Measurements from ENCODE around the gene ZSCAN29. TPM values are rescaled to one million over a fixed set of nuclear protein-coding genes. Genes with fewer than 3 reads are reported as not detected.

The ZSCAN29 gene
- total and polyA plus RNA-seq, 2 of the 13 experiments (the other 11 are each of a cell fraction or from before 2014, with no cell fraction given): 8.3 to 27.4 TPM

GRCh38 chr15:43329960-43330779, 40.7 kb downstream of the ZSCAN29 start, which contains the start of gene LCMT2 (continued):
- TF ChIP-seq AHDC1 (CRISPR knock-in tag; IDR thresholded peaks at IDR 0.05; ENCODE audit: borderline replicate concordance): no peak
- TF ChIP-seq ZNF407 (CRISPR knock-in tag; IDR thresholded peaks at IDR 0.05; ENCODE audit: not compliant biosample characterization): no peak
- no peak for TF ChIP-seq ZNF572 (CRISPR knock-in tag; IDR thresholded peaks at IDR 0.05)
- TF ChIP-seq, protein P1, sequence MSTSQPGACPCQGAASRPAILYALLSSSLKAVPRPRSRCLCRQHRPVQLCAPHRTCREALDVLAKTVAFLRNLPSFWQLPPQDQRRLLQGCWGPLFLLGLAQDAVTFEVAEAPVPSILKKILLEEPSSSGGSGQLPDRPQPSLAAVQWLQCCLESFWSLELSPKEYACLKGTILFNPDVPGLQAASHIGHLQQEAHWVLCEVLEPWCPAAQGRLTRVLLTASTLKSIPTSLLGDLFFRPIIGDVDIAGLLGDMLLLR (CRISPR knock-in tag; IDR thresholded peaks at IDR 0.05): peak; percentile 83
- TF ChIP-seq ATM (IDR thresholded peaks at IDR 0.05; ENCODE audit: borderline replicate concordance): no peak
- TF ChIP-seq ATF7 (IDR thresholded peaks at IDR 0.05): no peak
- no peak for TF ChIP-seq ATF7 (CRISPR knock-in tag; IDR thresholded peaks at IDR 0.05)
- TF ChIP-seq, protein P2, sequence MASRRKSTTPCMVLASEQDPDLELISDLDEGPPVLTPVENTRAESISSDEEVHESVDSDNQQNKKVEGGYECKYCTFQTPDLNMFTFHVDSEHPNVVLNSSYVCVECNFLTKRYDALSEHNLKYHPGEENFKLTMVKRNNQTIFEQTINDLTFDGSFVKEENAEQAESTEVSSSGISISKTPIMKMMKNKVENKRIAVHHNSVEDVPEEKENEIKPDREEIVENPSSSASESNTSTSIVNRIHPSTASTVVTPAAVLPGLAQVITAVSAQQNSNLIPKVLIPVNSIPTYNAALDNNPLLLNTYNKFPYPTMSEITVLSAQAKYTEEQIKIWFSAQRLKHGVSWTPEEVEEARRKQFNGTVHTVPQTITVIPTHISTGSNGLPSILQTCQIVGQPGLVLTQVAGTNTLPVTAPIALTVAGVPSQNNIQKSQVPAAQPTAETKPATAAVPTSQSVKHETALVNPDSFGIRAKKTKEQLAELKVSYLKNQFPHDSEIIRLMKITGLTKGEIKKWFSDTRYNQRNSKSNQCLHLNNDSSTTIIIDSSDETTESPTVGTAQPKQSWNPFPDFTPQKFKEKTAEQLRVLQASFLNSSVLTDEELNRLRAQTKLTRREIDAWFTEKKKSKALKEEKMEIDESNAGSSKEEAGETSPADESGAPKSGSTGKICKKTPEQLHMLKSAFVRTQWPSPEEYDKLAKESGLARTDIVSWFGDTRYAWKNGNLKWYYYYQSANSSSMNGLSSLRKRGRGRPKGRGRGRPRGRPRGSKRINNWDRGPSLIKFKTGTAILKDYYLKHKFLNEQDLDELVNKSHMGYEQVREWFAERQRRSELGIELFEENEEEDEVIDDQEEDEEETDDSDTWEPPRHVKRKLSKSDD (CRISPR knock-in tag; IDR thresholded peaks at IDR 0.05; ENCODE audit: low read depth): no peak
- 0 out of 2 replicates have a peak, but pooled peaks have one; percentile 19 for TF ChIP-seq ZNF44 (CRISPR knock-in tag; IDR thresholded peaks at IDR 0.05)

All from HepG2 (cell line).